Spleen (tissue), 11 donors: ENCODE measurements around the gene MLXIPL. TPM values are rescaled to one million over a fixed set of nuclear protein-coding genes. Genes with fewer than 3 reads are reported as not detected.
A peak's percentile ranks its signal among the peaks of the same experiment; 100 is the strongest.

Experiments used
- DNase-seq: peaks from one replicate; pipeline ENCODE4 v3.0.0-alpha.2; 2020
- H3K27ac ChIP-seq, 8 donors: fragments of 200-600 bp; sonication (generic) in 7 of 8; 1 replicate in 4 of 8; 2 replicates in 4 of 8; pipeline versions ENCODE4 v1.5.0 to v1.8.0; 2016 to 2021; ENCODE audit warnings: inconsistent platforms in 4 of 8, mild to moderate bottlenecking in 4 of 8, moderate library complexity in 1 of 8
- H3K27me3 ChIP-seq, 7 donors: fragments of 200-600 bp; sonication (generic) in 6 of 7; replicated peaks in 1 of 7; 1 replicate in 4 of 7; 2 replicates in 3 of 7; pipeline versions ENCODE4 v1.5.0 to v1.8.0; 2016 to 2021; ENCODE audit warnings: inconsistent platforms in 3 of 7, mild to moderate bottlenecking in 1 of 7
- H3K36me3 ChIP-seq, 6 donors: fragments of 200-600 bp; sonication (generic) in 5 of 6; 1 replicate in 4 of 6; 2 replicates in 2 of 6; pipeline versions ENCODE4 v1.5.0 to v1.8.0; 2016 to 2021; ENCODE audit warnings: inconsistent platforms in 2 of 6
- H3K4me1 ChIP-seq, 6 donors: fragments of 200-600 bp; sonication (generic) in 5 of 6; 1 replicate in 3 of 6; 2 replicates in 3 of 6; pipeline versions ENCODE4 v1.5.0 to v1.8.0; 2016 to 2021; ENCODE audit warnings: inconsistent platforms in 3 of 6
- H3K4me3 ChIP-seq, 8 donors: fragments of 200-600 bp; sonication (generic) in 7 of 8; 1 replicate in 4 of 8; 2 replicates in 4 of 8; pipeline versions ENCODE4 v1.5.0 to v1.8.0; 2016 to 2021; ENCODE audit warnings: inconsistent platforms in 4 of 8, mild to moderate bottlenecking in 4 of 8, moderate library complexity in 2 of 8
- H3K9me3 ChIP-seq, 8 donors: fragments of 200-600 bp; sonication (generic) in 7 of 8; 1 replicate in 4 of 8; 2 replicates in 4 of 8; pipeline versions ENCODE4 v1.5.0 to v1.8.0; 2016 to 2021; ENCODE audit warnings: inconsistent platforms in 4 of 8
- CTCF ChIP-seq, 11 experiments: fragments of 200-600 bp in 7 of 11; fragments of 450-650 bp in 4 of 11; sonication (generic) in 4 of 11; IDR thresholded peaks in 8 of 11; conservative IDR thresholded peaks in 3 of 11; 1 replicate in 7 of 11; 2 replicates in 4 of 11; pipeline versions ENCODE4 v1.4.0 to v1.8.0; 2016 to 2021; ENCODE audit warnings: antibody characterized with exemption in 11 of 11, inconsistent platforms in 4 of 11, mild to moderate bottlenecking in 1 of 11
- POLR2A ChIP-seq, 3 donors: fragments of 450-650 bp; IDR thresholded peaks; one replicate each; pipeline ENCODE4 v1.5.1; 2017; ENCODE audit warnings: antibody characterized with exemption in 3 of 3, mild to moderate bottlenecking in 1 of 3
- POLR2AphosphoS5 ChIP-seq, 3 donors: sonication (generic); formaldehyde crosslinking; IDR thresholded peaks; one replicate each; pipeline ENCODE4 v1.5.1; 2017; ENCODE audit warnings: antibody characterized with exemption in 3 of 3
- WGBS, 5 donors: extraction: QIAGEN DNeasy Blood & Tissue Kit in 3 of 5; methylation state at CpG; one replicate each; pipeline versions ENCODE4 v1.1.5 to v1.1.7; 2013 to 2018; 5-methylcytosine and 5-hydroxymethylcytosine counted together
- intact Hi-C: fragments of 100-400 bp; cut with DNase I; formaldehyde crosslinking; loops from one replicate; pipeline ENCODE4 v1.15.0; 2023; ENCODE audit warnings: low total_unique reads
- polyA plus RNA-seq, 3 donors: library from polyadenylated mRNA; stranded (reverse); fragments of 200-250 nt; gene quantifications; one replicate each; pipeline ENCODE4 v1.2.1, GENCODE V29; 2013
- total RNA-seq, 7 donors: library from RNA; depleted of rRNA in 3 of 7; stranded (reverse); fragments of >200 nt in 3 of 7; fragmentation: NEBNext Ultra II Directional in 4 of 7; extraction: Animal tissue kit (Norgen Biotek cat#: 25700) in 4 of 7; gene quantifications; one replicate each; pipeline versions ENCODE4 v1.1.0 to v1.2.1, GENCODE V29; 2016 to 2021
- donor health status: healthy with polysubstance abuse.
- donor health status: DM: no; HTN: no; CAD: no; lungs with moderate emphysema.
- donor health status: DM: no; HTN: no; CAD: no.
- donor health status: Bipolar disorder and iron deficiency.
- donor health status: healthy.
- donor health status: DM: no; HTN: no; CAD: no.
- donor health status: DM: yes; HTN: yes; CAD: no.

MLXIPL gene
- total and polyA plus RNA-seq, 10 donors, result 0.09 to 0.23 (median 0.16) TPM; not detected in 6

- intact Hi-C loops, result no loop called here
- Histone ChIP-seq H3K27me3 (no peaks in the 10 kb centered on the region), H3K36me3 (peaks cover 0 to 100% (median 63%) of the 10 kb centered on the region in 6 donors), H3K9me3 (no peaks in the 10 kb centered on the region), H3K27ac (no peak overlapping the region), H3K4me1 (peaks cover under 1 to 84% (median 16%) of the 10 kb centered on the region in 6 donors), H3K4me3 (no peak overlapping the region)
- no peak for TF ChIP-seq CTCF (IDR thresholded peaks at IDR 0.05 in 8 of 11, conservative IDR thresholded peaks at IDR 0.05 in 3 of 11)
- TF ChIP-seq POLR2AphosphoS5 (IDR thresholded peaks at IDR 0.05), result no peak
- TF ChIP-seq POLR2A (IDR thresholded peaks at IDR 0.05), result no peak
- WGBS, 5 donors, result 89 to 95% (median 92%) methylated on average over 4 of the region's 4 CpGs
- DNase-seq, result no peak
Measured at GRCh38 chr7:73549176-73549575, 75.1 kb downstream of the MLXIPL start.

GRCh38 chr7:73547841-73548240 is 76.5 kb downstream of the MLXIPL start:
- intact Hi-C loops, result no loop called here
- TF ChIP-seq CTCF (IDR thresholded peaks at IDR 0.05 in 8 of 11, conservative IDR thresholded peaks at IDR 0.05 in 3 of 11) (no peak), POLR2AphosphoS5 (IDR thresholded peaks at IDR 0.05) (no peak), POLR2A (IDR thresholded peaks at IDR 0.05) (no peak)
- DNase-seq, result no peak
- Histone ChIP-seq H3K4me3 (no peak overlapping the region), H3K27ac (peak overlapping the region in 1 of 8 donors; percentile 7), H3K36me3 (peaks cover 0 to 100% (median 64%) of the 10 kb centered on the region in 6 donors), H3K9me3 (no peaks in the 10 kb centered on the region), H3K27me3 (no peaks in the 10 kb centered on the region), H3K4me1 (peaks cover 0 to 71% (median 12%) of the 10 kb centered on the region in 6 donors)
- 84 to 91% (median 88%) methylated on average over 9 of the region's 9 CpGs for WGBS, 5 donors

GRCh38 chr7:73544678-73545077 is 79.6 kb downstream of the MLXIPL start:
- intact Hi-C loops, result no loop called here
- H3K9me3 ChIP-seq, result no peaks in the 10 kb centered on the region
- no peak for TF ChIP-seq CTCF (IDR thresholded peaks at IDR 0.05 in 8 of 11, conservative IDR thresholded peaks at IDR 0.05 in 3 of 11)
- TF ChIP-seq POLR2A (IDR thresholded peaks at IDR 0.05), result no peak
- TF ChIP-seq POLR2AphosphoS5 (IDR thresholded peaks at IDR 0.05), result no peak
- H3K36me3 ChIP-seq, result peaks cover 0 to 100% (median 76%) of the 10 kb centered on the region in 6 donors
- no peaks in the 10 kb centered on the region for H3K27me3 ChIP-seq
- no peak for DNase-seq
- H3K27ac ChIP-seq, result no peak overlapping the region
- no peak overlapping the region for H3K4me3 ChIP-seq
- H3K4me1 ChIP-seq, result peaks cover 0 to 46% (median 6%) of the 10 kb centered on the region in 6 donors
- 89 to 99% (median 95%) methylated on average over 2 of the region's 2 CpGs for WGBS, 5 donors

Other genes starting within 250 kb of the MLXIPL start
- gene FZD9, start 190.7 kb downstream of the MLXIPL start, total RNA-seq, result under 1 TPM; 0.28 to 0.64 (median 0.49) TPM
- under 1 TPM; 0.09 to 0.22 (median 0.18) TPM for gene FZD9, start 190.7 kb downstream of the MLXIPL start, polyA plus RNA-seq
- 10 to 100 TPM; 47.9 to 61.4 (median 56.4) TPM for gene BAZ1B, start 102.2 kb downstream of the MLXIPL start, total RNA-seq
- gene BAZ1B, start 102.2 kb downstream of the MLXIPL start, polyA plus RNA-seq, result 10 to 100 TPM in 2 of 3 donors, 1 to 10 TPM in 1; 9.2 to 22.3 (median 10.9) TPM
- gene BCL7B, start 66.8 kb downstream of the MLXIPL start, total RNA-seq, result 10 to 100 TPM; 43.6 to 79.2 (median 66.5) TPM
- 10 to 100 TPM; 40.1 to 64.3 (median 43.2) TPM for gene BCL7B, start 66.8 kb downstream of the MLXIPL start, polyA plus RNA-seq
- 10 to 100 TPM; 20.5 to 31.2 (median 29.3) TPM for gene TBL2, start 45.9 kb downstream of the MLXIPL start, total RNA-seq
- 10 to 100 TPM in 1 of 3 donors, 1 to 10 TPM in 2; 8.1 to 11.2 (median 9.2) TPM for gene TBL2, start 45.9 kb downstream of the MLXIPL start, polyA plus RNA-seq
- gene VPS37D, start 43.3 kb upstream of the MLXIPL start, total RNA-seq, result 1 to 10 TPM in 4 of 7 donors, under 1 TPM in 3; 0.23 to 1.6 (median 1.0) TPM
- 1 to 10 TPM in 1 of 3 donors, under 1 TPM in 2; 0.80 to 1.0 (median 0.86) TPM for gene VPS37D, start 43.3 kb upstream of the MLXIPL start, polyA plus RNA-seq
- 10 to 100 TPM in 2 of 7 donors, 1 to 10 TPM in 5; 5.6 to 12.7 (median 8.6) TPM for gene DNAJC30, start 58.9 kb upstream of the MLXIPL start, total RNA-seq
- gene DNAJC30, start 58.9 kb upstream of the MLXIPL start, polyA plus RNA-seq, result 10 to 100 TPM in 1 of 3 donors, 1 to 10 TPM in 2; 6.1 to 10.3 (median 8.7) TPM
- gene BUD23, start 59.1 kb upstream of the MLXIPL start, total RNA-seq, result 10 to 100 TPM; 44.2 to 54.8 (median 54.0) TPM
- gene BUD23, start 59.1 kb upstream of the MLXIPL start, polyA plus RNA-seq, result 10 to 100 TPM; 62.5 to 71.4 (median 70.7) TPM
- gene STX1A, start 95.1 kb upstream of the MLXIPL start, total RNA-seq, result 1 to 10 TPM; 4.2 to 7.8 (median 5.6) TPM
- 1 to 10 TPM; 1.3 to 3.1 (median 1.8) TPM for gene STX1A, start 95.1 kb upstream of the MLXIPL start, polyA plus RNA-seq
- gene ABHD11, start 114.3 kb upstream of the MLXIPL start, total RNA-seq, result 10 to 100 TPM; 11.4 to 26.0 (median 20.6) TPM
- 10 to 100 TPM; 13.3 to 17.6 (median 16.3) TPM for gene ABHD11, start 114.3 kb upstream of the MLXIPL start, polyA plus RNA-seq
- not detected for gene CLDN3, start 145.7 kb upstream of the MLXIPL start, total RNA-seq
- gene CLDN3, start 145.7 kb upstream of the MLXIPL start, polyA plus RNA-seq, result under 1 TPM; 0.13 to 0.26 (median 0.26) TPM
- 1 to 10 TPM in 1 of 7 donors, under 1 TPM in 5, not detected in 1; 0.13 to 1.0 (median 0.24) TPM for gene CLDN4, start 206.5 kb upstream of the MLXIPL start, total RNA-seq
- under 1 TPM; 0.33 to 0.77 (median 0.39) TPM for gene CLDN4, start 206.5 kb upstream of the MLXIPL start, polyA plus RNA-seq
- gene METTL27, start 218.0 kb upstream of the MLXIPL start, total RNA-seq, result 1 to 10 TPM; 1.4 to 8.5 (median 4.4) TPM
- gene METTL27, start 218.0 kb upstream of the MLXIPL start, polyA plus RNA-seq, result 1 to 10 TPM in 1 of 3 donors, under 1 TPM in 2; 0.59 to 2.6 (median 0.67) TPM
- not detected for gene TMEM270, start 236.6 kb upstream of the MLXIPL start, total RNA-seq
- gene TMEM270, start 236.6 kb upstream of the MLXIPL start, polyA plus RNA-seq, result not detected